IMR-90 (cell line): ENCODE measurements around the gene HAS3. TPM values are rescaled to one million over a fixed set of nuclear protein-coding genes. Genes with fewer than 3 reads are reported as not detected.

Experiments used
- ATAC-seq: fragments of 200-7000 bp; cut with Tn5 transposase; 2 replicates; pipeline ENCODE4 v1.9.1; 2020; ENCODE audit warnings: low read depth, mild to moderate bottlenecking, moderate library complexity
- BruUV-seq: library from RNA; stranded (reverse); fragments of 400-500 nt; replicated peaks from 2 replicates; lab custom pipeline; 2021; lab: Mats Ljungman, UMichigan
- CTCF ChIA-PET: fragments of 300-600 bp; formaldehyde crosslinking; extraction: SDS; loops from one replicate; lab custom pipeline; 2021; ENCODE audit warnings: antibody characterized with exemption; lab: Yijun Ruan, JAX
- POLR2A ChIA-PET: fragments of 300-600 bp; sonication (Branson Sonifier 250); formaldehyde crosslinking; loops from one replicate; lab custom pipeline; 2022; ENCODE audit warnings: antibody characterized with exemption; ENCODE audit not compliant: unreplicated experiment; lab: Charles Lee
- DNase-seq: peaks from one replicate; pipeline ENCODE4 v3.0.0; 2013
- H2AFZ ChIP-seq: replicated peaks from 2 replicates; pipeline ENCODE3; 2013; ENCODE audit warnings: low read length, mild to moderate bottlenecking; ENCODE audit not compliant: poor library complexity
- H2AK5ac ChIP-seq: 2 replicates; pipeline ENCODE4 v1.6.1; 2013; ENCODE audit warnings: low read depth, low read length, inconsistent platforms
- H2AK9ac ChIP-seq: replicated peaks from 2 replicates; pipeline ENCODE3; 2013; ENCODE audit warnings: mild to moderate bottlenecking, low read depth, low read length, moderate library complexity; ENCODE audit not compliant: poor library complexity
- H2BK120ac ChIP-seq: 2 replicates; pipeline ENCODE4 v1.6.1; 2013; ENCODE audit warnings: low read depth, low read length, inconsistent platforms
- H2BK15ac ChIP-seq: 3 replicates; pipeline ENCODE4 v1.6.1; 2013; ENCODE audit warnings: low read depth, low read length, inconsistent platforms
- H2BK20ac ChIP-seq: 2 replicates; pipeline ENCODE4 v1.6.1; 2013; ENCODE audit warnings: low read depth, mild to moderate bottlenecking, inconsistent platforms, low read length, moderate library complexity
- H2BK5ac ChIP-seq: 2 replicates; pipeline ENCODE4 v1.6.1; 2013; ENCODE audit warnings: mild to moderate bottlenecking, low read depth, low read length, inconsistent platforms; ENCODE audit not compliant: poor library complexity, severe bottlenecking
- H3K14ac ChIP-seq: replicated peaks from 2 replicates; pipeline ENCODE4 v1.6.1; 2013; ENCODE audit warnings: low read depth, low read length, inconsistent platforms
- H3K18ac ChIP-seq: 2 replicates; pipeline ENCODE4 v1.6.1; 2013; ENCODE audit warnings: low read depth, low read length, control low read depth
- H3K23ac ChIP-seq: 2 replicates; pipeline ENCODE4 v1.6.1; 2013; ENCODE audit warnings: low read depth, low read length, inconsistent platforms
- H3K27ac ChIP-seq: 2 replicates; pipeline ENCODE4 v1.5.1; 2013; ENCODE audit warnings: mild to moderate bottlenecking, control low read depth, low read length; ENCODE audit not compliant: insufficient read depth
- H3K27me3 ChIP-seq: 2 replicates; pipeline ENCODE4 v1.6.1; 2013; ENCODE audit warnings: low read length; ENCODE audit not compliant: control insufficient read depth, insufficient read depth
- H3K36me3 ChIP-seq: 2 replicates; pipeline ENCODE4 v1.6.1; 2013; ENCODE audit warnings: low read length, mixed read lengths; ENCODE audit not compliant: control insufficient read depth, insufficient read depth
- H3K4ac ChIP-seq: 2 replicates; pipeline ENCODE4 v1.6.1; 2013; ENCODE audit warnings: low read depth, low read length, inconsistent platforms
- H3K4me1 ChIP-seq: 2 replicates; pipeline ENCODE4 v1.6.1; 2013; ENCODE audit warnings: low read length, mixed read lengths; ENCODE audit not compliant: control insufficient read depth, insufficient read depth
- H3K4me2 ChIP-seq: 2 replicates; pipeline ENCODE4 v1.6.1; 2013; ENCODE audit warnings: low read depth, mild to moderate bottlenecking, control low read depth, low read length, moderate library complexity
- H3K4me3 ChIP-seq: 2 replicates; pipeline ENCODE4 v1.5.1; 2013; ENCODE audit warnings: low read depth, mild to moderate bottlenecking, control low read depth, low read length, moderate library complexity; ENCODE audit not compliant: insufficient read depth
- H3K56ac ChIP-seq: 2 replicates; pipeline ENCODE4 v1.6.1; 2013; ENCODE audit warnings: low read length, inconsistent platforms; ENCODE audit not compliant: insufficient read depth; ENCODE audit errors: extremely low read depth
- H3K79me1 ChIP-seq, 2 experiments: 2 replicates each; pipeline ENCODE4 v1.6.1; 2013; ENCODE audit warnings: low read length in 2 of 2, inconsistent platforms in 1 of 2, low read depth in 1 of 2
- H3K9ac ChIP-seq: 2 replicates; pipeline ENCODE4 v1.6.1; 2013; ENCODE audit warnings: low read depth, low read length, control low read depth
- H3K9me1 ChIP-seq: 2 replicates; pipeline ENCODE4 v1.6.1; 2013; ENCODE audit warnings: low read length, inconsistent platforms; ENCODE audit not compliant: insufficient read depth
- H3K9me3 ChIP-seq: 2 replicates; pipeline ENCODE4 v1.6.1; 2013; ENCODE audit warnings: low read length; ENCODE audit not compliant: control insufficient read depth, insufficient read depth
- H4K20me1 ChIP-seq: 2 replicates; pipeline ENCODE4 v1.6.1; 2013; ENCODE audit warnings: low read length, inconsistent platforms; ENCODE audit not compliant: insufficient read depth
- H4K5ac ChIP-seq: 2 replicates; pipeline ENCODE4 v1.6.1; 2013; ENCODE audit warnings: mild to moderate bottlenecking, low read depth, low read length, control low read depth
- H4K8ac ChIP-seq, 2 experiments: 2 replicates each; pipeline ENCODE4 v1.6.1; 2013; ENCODE audit warnings: low read depth in 2 of 2, low read length in 2 of 2, control low read depth in 1 of 2, inconsistent platforms in 1 of 2
- H4K91ac ChIP-seq: 2 replicates; pipeline ENCODE4 v1.6.1; 2013; ENCODE audit warnings: low read depth, low read length, inconsistent platforms; ENCODE audit not compliant: insufficient read depth
- BHLHE40 ChIP-seq: fragments of 150-350 bp; IDR thresholded peaks from 2 replicates; pipeline ENCODE4 v1.6.1; 2016; ENCODE audit warnings: mild to moderate bottlenecking, low read depth, low read length
- CEBPB ChIP-seq: IDR thresholded peaks from 2 replicates; pipeline ENCODE4 v1.6.1; 2012; ENCODE audit warnings: low read depth, low read length, improper control_type of control experiment
- CHD1 ChIP-seq: IDR thresholded peaks from 2 replicates; pipeline ENCODE4 v1.6.1; 2012; ENCODE audit warnings: low read depth, low read length, improper control_type of control experiment
- FOS ChIP-seq: fragments of 150-350 bp; IDR thresholded peaks from 2 replicates; pipeline ENCODE4 v1.6.1; 2016; ENCODE audit warnings: low read depth, low read length
- MAFK ChIP-seq: IDR thresholded peaks from 2 replicates; pipeline ENCODE4 v1.6.1; 2012; ENCODE audit warnings: low read depth, low read length, improper control_type of control experiment
- MAZ ChIP-seq: IDR thresholded peaks from 2 replicates; pipeline ENCODE4 v1.6.1; 2012; ENCODE audit warnings: low read depth, mild to moderate bottlenecking, low read length, improper control_type of control experiment, moderate library complexity, borderline replicate concordance
- MXI1 ChIP-seq: IDR thresholded peaks from 2 replicates; pipeline ENCODE4 v1.6.1; 2012; ENCODE audit warnings: low read depth, mild to moderate bottlenecking, low read length, moderate library complexity, borderline replicate concordance
- NFE2L2 ChIP-seq: fragments of 150-350 bp; IDR thresholded peaks from 2 replicates; pipeline ENCODE4 v1.6.1; 2016; ENCODE audit warnings: low read depth, mild to moderate bottlenecking, low read length
- POLR2A ChIP-seq: IDR thresholded peaks from 2 replicates; pipeline ENCODE4 v1.6.1; 2012; ENCODE audit warnings: mild to moderate bottlenecking, low read depth, low read length
- RAD21 ChIP-seq: IDR thresholded peaks from 2 replicates; pipeline ENCODE4 v1.6.1; 2012; ENCODE audit warnings: low read length, improper control_type of control experiment
- RCOR1 ChIP-seq: IDR thresholded peaks from 2 replicates; pipeline ENCODE4 v1.6.1; 2012; ENCODE audit warnings: mild to moderate bottlenecking, low read length, improper control_type of control experiment; ENCODE audit not compliant: insufficient replicate concordance
- RFX5 ChIP-seq: IDR thresholded peaks from 2 replicates; pipeline ENCODE4 v1.8.0; 2012; ENCODE audit warnings: low read depth, mild to moderate bottlenecking, low read length, moderate library complexity
- WGBS, 2 experiments: methylation state at CpG; one replicate each; pipeline versions ENCODE4 v1.1.5 to v1.1.7; 2013; ENCODE audit warnings: missing lambda C conversion rate in 2 of 2; ENCODE audit not compliant: insufficient read length in 1 of 2; ENCODE audit errors: extremely low coverage in 2 of 2; 5-methylcytosine and 5-hydroxymethylcytosine counted together
- dilution Hi-C: fragments of 300-500 bp; cut with HindIII; formaldehyde crosslinking; loops from one replicate; pipeline ENCODE4 v1.14.3; 2018; ENCODE audit warnings: low sequenced_read_pairs; ENCODE audit not compliant: unreplicated experiment
- in situ Hi-C: fragments of 300-500 bp; cut with MboI; formaldehyde crosslinking; loops from 3 replicates; pipeline ENCODE4 v1.14.3; 2019; ENCODE audit warnings: low sequenced_read_pairs, inconsistent platforms, mixed read lengths
- intact Hi-C: fragments of 100-400 bp; cut with micrococcal nuclease; formaldehyde crosslinking; loops from 2 replicates; pipeline ENCODE4 v1.10.0; 2022
- polyA plus RNA-seq, 3 experiments: library from polyadenylated mRNA; depleted of rRNA; stranded (reverse); fragments of >200 nt; gene quantifications; 2 replicates each; pipeline ENCODE4 v1.2.3, GENCODE V29; 2012; ENCODE audit warnings: low replicate concordance in 1 of 3
- total RNA-seq: library from RNA; depleted of rRNA; stranded (reverse); fragments of >200 nt; gene quantifications from 2 replicates; pipeline ENCODE4 v1.2.3, GENCODE V29; 2012
- TF ChIP-seq, protein P1 (sequence below): conservative IDR thresholded peaks from 2 replicates; pipeline ENCODE4 v1.5.1; 2012; ENCODE audit warnings: mild to moderate bottlenecking, low read depth, low read length, improper control_type of control experiment
- TF ChIP-seq, protein P2 (sequence below): fragments of 150-350 bp; IDR thresholded peaks from 2 replicates; pipeline ENCODE4 v1.6.1; 2016; ENCODE audit warnings: low read depth, mild to moderate bottlenecking, low read length, moderate library complexity, borderline replicate concordance
- TF ChIP-seq, protein P3 (sequence below): fragments of 150-350 bp; IDR thresholded peaks from 2 replicates; pipeline ENCODE4 v1.6.1; 2017; ENCODE audit warnings: mild to moderate bottlenecking, antibody characterized with exemption, low read length, low read depth

The HAS3 gene
- total and polyA plus RNA-seq, 2 of the 4 experiments (the other 2 are of a cell fraction), result 0.36 to 0.97 TPM

DNA sequence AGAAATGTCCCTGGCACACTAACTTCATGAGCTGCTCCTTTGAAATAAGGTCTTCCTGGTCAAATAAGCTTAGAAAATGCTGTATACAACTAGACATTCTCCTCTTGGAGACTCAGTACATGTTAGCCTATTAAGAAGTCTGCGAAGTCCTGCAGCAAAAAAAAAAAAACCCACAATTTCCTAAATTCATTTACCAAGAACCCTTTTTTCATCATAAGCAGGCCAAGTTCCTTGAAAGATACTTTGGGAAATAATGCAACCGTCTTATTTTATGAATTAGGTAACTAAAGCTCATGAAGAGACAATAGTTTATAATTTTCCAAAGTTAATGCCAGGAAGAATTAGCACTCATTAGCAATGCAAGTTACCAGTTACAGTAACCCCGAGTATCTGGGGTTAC lies 49.0 kb upstream of the HAS3 start:
- dilution Hi-C loops (no loop called here), in situ Hi-C loops (no loop called here), intact Hi-C loops (no loop called here)
- no peak overlapping the region for H2BK120ac ChIP-seq
- H2AK5ac ChIP-seq, result no peak overlapping the region
- no peak overlapping the region for H2BK20ac ChIP-seq
- H4K8ac ChIP-seq, result no peak overlapping the region
- no peak overlapping the region for H3K56ac ChIP-seq
- no peaks in the 10 kb centered on the region for H4K20me1 ChIP-seq
- 0 out of 4 replicates have a peak, but pooled peaks cover 0 to 5% of the 10 kb centered on the region in 2 experiments for H3K79me1 ChIP-seq
- peaks cover 9% of the 10 kb centered on the region for H3K4me1 ChIP-seq
- no CpG with 5 or more reads among the region's 3 CpGs for WGBS, 2 experiments
- H3K27me3 ChIP-seq, result no peaks in the 10 kb centered on the region
- CTCF ChIA-PET, result interaction anchor here (0.7 kb wide), 1 partner anchor 16 kb away, joined by 5 read pairs; no protein-coding TSS in a partner anchor
- no peak for DNase-seq
- ATAC-seq, result no peak
- H4K5ac ChIP-seq, result no peak overlapping the region
- H3K36me3 ChIP-seq, result no peaks in the 10 kb centered on the region
- no peak overlapping the region for H4K91ac ChIP-seq
- H3K4me2 ChIP-seq, result no peak overlapping the region
- BruUV-seq, result no TSS peak
- H3K9me1 ChIP-seq, result peaks cover 12% of the 10 kb centered on the region; the same call in 1 of the 2 replicates
- H3K23ac ChIP-seq, result no peak overlapping the region
- no peak overlapping the region for H2AK9ac ChIP-seq
- no peak overlapping the region for H3K4me3 ChIP-seq
- H2BK15ac ChIP-seq, result no peak overlapping the region
- H2BK5ac ChIP-seq, result no peak overlapping the region
- no peaks in the 10 kb centered on the region for H3K9me3 ChIP-seq
- H3K14ac ChIP-seq, result no peak overlapping the region
- no peak for TF ChIP-seq RFX5
- TF ChIP-seq RCOR1, result no peak
- no peak for TF ChIP-seq NFE2L2
- TF ChIP-seq RAD21, result no peak
- no peak for TF ChIP-seq MAZ
- TF ChIP-seq, protein P1, sequence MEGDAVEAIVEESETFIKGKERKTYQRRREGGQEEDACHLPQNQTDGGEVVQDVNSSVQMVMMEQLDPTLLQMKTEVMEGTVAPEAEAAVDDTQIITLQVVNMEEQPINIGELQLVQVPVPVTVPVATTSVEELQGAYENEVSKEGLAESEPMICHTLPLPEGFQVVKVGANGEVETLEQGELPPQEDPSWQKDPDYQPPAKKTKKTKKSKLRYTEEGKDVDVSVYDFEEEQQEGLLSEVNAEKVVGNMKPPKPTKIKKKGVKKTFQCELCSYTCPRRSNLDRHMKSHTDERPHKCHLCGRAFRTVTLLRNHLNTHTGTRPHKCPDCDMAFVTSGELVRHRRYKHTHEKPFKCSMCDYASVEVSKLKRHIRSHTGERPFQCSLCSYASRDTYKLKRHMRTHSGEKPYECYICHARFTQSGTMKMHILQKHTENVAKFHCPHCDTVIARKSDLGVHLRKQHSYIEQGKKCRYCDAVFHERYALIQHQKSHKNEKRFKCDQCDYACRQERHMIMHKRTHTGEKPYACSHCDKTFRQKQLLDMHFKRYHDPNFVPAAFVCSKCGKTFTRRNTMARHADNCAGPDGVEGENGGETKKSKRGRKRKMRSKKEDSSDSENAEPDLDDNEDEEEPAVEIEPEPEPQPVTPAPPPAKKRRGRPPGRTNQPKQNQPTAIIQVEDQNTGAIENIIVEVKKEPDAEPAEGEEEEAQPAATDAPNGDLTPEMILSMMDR, result no peak
- TF ChIP-seq, protein P2, sequence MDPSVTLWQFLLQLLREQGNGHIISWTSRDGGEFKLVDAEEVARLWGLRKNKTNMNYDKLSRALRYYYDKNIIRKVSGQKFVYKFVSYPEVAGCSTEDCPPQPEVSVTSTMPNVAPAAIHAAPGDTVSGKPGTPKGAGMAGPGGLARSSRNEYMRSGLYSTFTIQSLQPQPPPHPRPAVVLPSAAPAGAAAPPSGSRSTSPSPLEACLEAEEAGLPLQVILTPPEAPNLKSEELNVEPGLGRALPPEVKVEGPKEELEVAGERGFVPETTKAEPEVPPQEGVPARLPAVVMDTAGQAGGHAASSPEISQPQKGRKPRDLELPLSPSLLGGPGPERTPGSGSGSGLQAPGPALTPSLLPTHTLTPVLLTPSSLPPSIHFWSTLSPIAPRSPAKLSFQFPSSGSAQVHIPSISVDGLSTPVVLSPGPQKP, result no peak
- no peak for TF ChIP-seq POLR2A
- no peak for TF ChIP-seq MAFK
- TF ChIP-seq MXI1, result no peak
- TF ChIP-seq FOS, result no peak
- TF ChIP-seq BHLHE40, result no peak
- TF ChIP-seq CEBPB, result no peak
- TF ChIP-seq CHD1, result no peak
- TF ChIP-seq, protein P3, sequence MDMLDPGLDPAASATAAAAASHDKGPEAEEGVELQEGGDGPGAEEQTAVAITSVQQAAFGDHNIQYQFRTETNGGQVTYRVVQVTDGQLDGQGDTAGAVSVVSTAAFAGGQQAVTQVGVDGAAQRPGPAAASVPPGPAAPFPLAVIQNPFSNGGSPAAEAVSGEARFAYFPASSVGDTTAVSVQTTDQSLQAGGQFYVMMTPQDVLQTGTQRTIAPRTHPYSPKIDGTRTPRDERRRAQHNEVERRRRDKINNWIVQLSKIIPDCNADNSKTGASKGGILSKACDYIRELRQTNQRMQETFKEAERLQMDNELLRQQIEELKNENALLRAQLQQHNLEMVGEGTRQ, result no peak
- POLR2A ChIA-PET, result no interaction called here
- H3K27ac ChIP-seq, result no peak overlapping the region
- no peak overlapping the region for H3K18ac ChIP-seq
- H2AFZ ChIP-seq, result no peak overlapping the region
- H3K9ac ChIP-seq, result no peak overlapping the region
- no peak overlapping the region for H3K4ac ChIP-seq
